ENCODE measurements around the gene PELO. TPM values are rescaled to one million over a fixed set of nuclear protein-coding genes. Genes with fewer than 3 reads are reported as not detected.

The PELO gene
- total RNA-seq, 1 experiment from 2014 or later, result 21.5 TPM

DNA sequence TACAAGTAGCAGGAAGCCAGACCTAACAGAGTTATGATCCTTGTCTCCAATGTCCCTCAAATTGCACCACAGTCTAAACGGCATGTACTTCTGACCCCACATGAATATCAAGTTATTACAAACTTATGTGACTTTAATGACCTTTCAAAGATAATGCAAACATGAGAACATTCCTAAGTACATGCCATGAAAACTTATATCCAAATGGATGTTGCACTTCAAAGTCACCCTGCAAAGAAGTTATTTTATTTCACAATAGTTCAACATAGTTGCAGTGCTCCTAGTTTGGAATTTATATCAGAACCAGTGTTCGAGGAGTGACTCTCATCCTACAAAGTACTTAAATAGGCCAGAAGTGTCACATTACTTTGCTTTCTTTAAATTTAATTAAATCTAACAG, 41.2 kb upstream of the PELO start:
- no peaks in the 10 kb centered on the region for H4K20me1 ChIP-seq (ENCODE audit: insufficient read depth)
- H3K4me1 ChIP-seq (replicated peaks; ENCODE audit: insufficient read depth), result no peaks in the 10 kb centered on the region
- no peaks in the 10 kb centered on the region for H3K9me2 ChIP-seq (ENCODE audit: insufficient read depth)
- BruUV-seq (replicated peaks), result no TSS peak
- DNase-seq, result no peak
- CTCF ChIA-PET, result no interaction called here
- no peak overlapping the region for H3K4me3 ChIP-seq
- TF ChIP-seq EZH2 (IDR thresholded peaks at IDR 0.05; ENCODE audit: low read depth), result no peak
- TF ChIP-seq, protein P1, sequence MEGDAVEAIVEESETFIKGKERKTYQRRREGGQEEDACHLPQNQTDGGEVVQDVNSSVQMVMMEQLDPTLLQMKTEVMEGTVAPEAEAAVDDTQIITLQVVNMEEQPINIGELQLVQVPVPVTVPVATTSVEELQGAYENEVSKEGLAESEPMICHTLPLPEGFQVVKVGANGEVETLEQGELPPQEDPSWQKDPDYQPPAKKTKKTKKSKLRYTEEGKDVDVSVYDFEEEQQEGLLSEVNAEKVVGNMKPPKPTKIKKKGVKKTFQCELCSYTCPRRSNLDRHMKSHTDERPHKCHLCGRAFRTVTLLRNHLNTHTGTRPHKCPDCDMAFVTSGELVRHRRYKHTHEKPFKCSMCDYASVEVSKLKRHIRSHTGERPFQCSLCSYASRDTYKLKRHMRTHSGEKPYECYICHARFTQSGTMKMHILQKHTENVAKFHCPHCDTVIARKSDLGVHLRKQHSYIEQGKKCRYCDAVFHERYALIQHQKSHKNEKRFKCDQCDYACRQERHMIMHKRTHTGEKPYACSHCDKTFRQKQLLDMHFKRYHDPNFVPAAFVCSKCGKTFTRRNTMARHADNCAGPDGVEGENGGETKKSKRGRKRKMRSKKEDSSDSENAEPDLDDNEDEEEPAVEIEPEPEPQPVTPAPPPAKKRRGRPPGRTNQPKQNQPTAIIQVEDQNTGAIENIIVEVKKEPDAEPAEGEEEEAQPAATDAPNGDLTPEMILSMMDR (conservative IDR thresholded peaks at IDR 0.05), result no peak
- H3K4me2 ChIP-seq, result no peak overlapping the region
- no peaks in the 10 kb centered on the region for H3K27me3 ChIP-seq (ENCODE audit: insufficient read depth, low read depth)
- no peak overlapping the region for H2AFZ ChIP-seq
- H3F3A ChIP-seq (ENCODE audit: insufficient read depth, low read depth), result no peaks in the 10 kb centered on the region
- no peak overlapping the region for H3K27ac ChIP-seq
- H3K79me2 ChIP-seq (ENCODE audit: low read depth), result no peaks in the 10 kb centered on the region
- H3K9me3 ChIP-seq (ENCODE audit: insufficient read depth, low read depth), result no peaks in the 10 kb centered on the region
- POLR2A ChIA-PET (ENCODE audit: unreplicated experiment), result no interaction called here
- intact Hi-C loops (cut with micrococcal nuclease; ENCODE audit: unreplicated experiment), result no loop called here
- no peaks in the 10 kb centered on the region for H3K36me3 ChIP-seq (ENCODE audit: low read depth)

DNA sequence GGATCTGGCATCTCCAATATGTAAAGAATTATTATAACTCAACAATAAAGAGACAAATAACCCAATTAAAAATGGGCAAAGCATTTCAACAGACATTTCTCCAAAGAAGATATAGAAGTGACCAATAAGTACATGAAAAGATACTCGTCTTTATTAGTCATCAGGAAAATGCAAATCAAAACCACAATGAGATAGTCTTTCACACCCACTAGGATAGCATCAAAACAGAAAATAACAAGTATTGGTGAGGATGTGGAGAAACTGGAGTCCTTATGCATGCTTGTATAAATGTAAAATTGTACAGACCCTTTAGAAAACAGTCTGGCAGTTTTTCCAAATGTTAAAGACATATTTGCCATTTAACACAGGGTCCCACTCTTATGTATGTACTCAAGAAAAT, 39.1 kb upstream of the PELO start:
- Histone ChIP-seq H3K4me2 (no peak overlapping the region), H3K9me2 (ENCODE audit: insufficient read depth) (no peaks in the 10 kb centered on the region), H3K4me1 (replicated peaks; ENCODE audit: insufficient read depth) (no peaks in the 10 kb centered on the region), H3K79me2 (ENCODE audit: low read depth) (no peaks in the 10 kb centered on the region), H3K9me3 (ENCODE audit: insufficient read depth, low read depth) (no peaks in the 10 kb centered on the region), H3K27ac (no peak overlapping the region), H3K4me3 (no peak overlapping the region), H2AFZ (no peak overlapping the region), H3F3A (ENCODE audit: insufficient read depth, low read depth) (no peaks in the 10 kb centered on the region), H4K20me1 (ENCODE audit: insufficient read depth) (no peaks in the 10 kb centered on the region), H3K36me3 (ENCODE audit: low read depth) (no peaks in the 10 kb centered on the region), H3K27me3 (ENCODE audit: insufficient read depth, low read depth) (no peaks in the 10 kb centered on the region)
- TF ChIP-seq, protein P1 (conservative IDR thresholded peaks at IDR 0.05), result no peak
- ChIA-PET CTCF (no interaction called here), POLR2A (ENCODE audit: unreplicated experiment) (no interaction called here)
- DNase-seq, result no peak
- intact Hi-C loops (cut with micrococcal nuclease; ENCODE audit: unreplicated experiment), result no loop called here
- BruUV-seq (replicated peaks), result no TSS peak

GRCh38 chr5:52749666-52750065, 38.0 kb upstream of the PELO start:
- no peaks in the 10 kb centered on the region for H4K20me1 ChIP-seq (ENCODE audit: insufficient read depth)
- CTCF ChIA-PET, result no interaction called here
- BruUV-seq (replicated peaks), result no TSS peak
- H3K36me3 ChIP-seq (ENCODE audit: low read depth), result no peaks in the 10 kb centered on the region
- no peaks in the 10 kb centered on the region for H3K9me3 ChIP-seq (ENCODE audit: insufficient read depth, low read depth)
- no peaks in the 10 kb centered on the region for H3K9me2 ChIP-seq (ENCODE audit: insufficient read depth)
- no peak overlapping the region for H3K4me3 ChIP-seq
- no peaks in the 10 kb centered on the region for H3K4me1 ChIP-seq (replicated peaks; ENCODE audit: insufficient read depth)
- POLR2A ChIA-PET (ENCODE audit: unreplicated experiment), result no interaction called here
- no peak overlapping the region for H3K27ac ChIP-seq
- H3K4me2 ChIP-seq, result no peak overlapping the region
- H3F3A ChIP-seq (ENCODE audit: insufficient read depth, low read depth), result no peaks in the 10 kb centered on the region
- DNase-seq, result no peak
- no peaks in the 10 kb centered on the region for H3K27me3 ChIP-seq (ENCODE audit: insufficient read depth, low read depth)
- intact Hi-C loops (cut with micrococcal nuclease; ENCODE audit: unreplicated experiment), result no loop called here
- no peaks in the 10 kb centered on the region for H3K79me2 ChIP-seq (ENCODE audit: low read depth)
- TF ChIP-seq, protein P1 (conservative IDR thresholded peaks at IDR 0.05), result no peak
- no peak for TF ChIP-seq EZH2 (IDR thresholded peaks at IDR 0.05; ENCODE audit: low read depth)
- no peak overlapping the region for H2AFZ ChIP-seq

All from PC-9 (cell line).